ENCODE results near the gene WDCP. TPM values are rescaled to one million over a fixed set of nuclear protein-coding genes. Genes with fewer than 3 reads are reported as not detected.

WDCP gene
- total RNA-seq, 1 donor from 2014 or later, result 5.2 TPM

DNA sequence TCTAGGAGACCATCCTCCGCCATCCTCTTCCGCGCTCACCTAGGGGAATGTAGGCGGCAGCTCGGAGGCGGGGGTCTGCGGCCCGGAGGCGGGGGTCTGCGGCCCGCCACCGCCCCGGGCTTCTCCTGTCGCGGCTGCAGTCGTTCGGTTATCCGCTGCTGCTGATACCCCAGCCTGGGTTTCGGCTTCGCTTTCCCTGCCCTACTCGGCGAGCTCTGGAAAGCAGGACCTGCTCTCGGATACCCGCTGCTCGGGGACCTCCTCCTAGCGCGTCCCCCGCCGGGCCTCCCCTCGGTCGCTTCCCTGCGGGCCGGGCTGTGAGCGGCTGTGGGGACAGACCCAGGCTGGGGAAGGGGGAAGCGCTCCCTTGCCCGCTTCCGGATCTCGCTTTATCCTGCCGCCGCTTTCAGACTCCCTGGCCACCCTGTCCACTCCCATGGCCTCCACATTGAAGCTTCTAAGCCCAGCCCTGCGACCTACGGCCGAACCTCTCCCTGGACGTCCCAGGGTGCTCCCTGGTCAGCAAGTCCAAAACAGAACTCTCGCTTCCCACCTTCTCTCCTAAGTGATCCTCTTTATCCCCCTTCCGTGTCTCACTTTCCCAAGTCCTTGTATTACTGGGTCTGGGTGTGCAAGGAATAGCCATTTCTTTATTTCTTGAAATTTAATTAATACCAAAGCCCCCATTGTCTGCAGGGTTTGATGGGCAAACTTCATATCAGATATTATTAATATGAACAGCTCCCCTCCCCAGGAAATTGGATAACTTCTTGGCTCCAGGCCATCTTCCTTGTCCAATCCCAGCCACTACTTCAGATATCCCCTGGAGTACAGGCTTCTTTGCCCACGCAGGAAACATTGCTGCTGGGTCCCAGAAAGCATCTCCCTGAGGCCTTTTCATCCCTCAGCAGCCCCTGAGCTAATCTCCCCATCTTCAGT, 3.1 kb upstream of the WDCP start:
- peak overlapping the region; percentile 82 for H3K27ac ChIP-seq
- TF ChIP-seq, protein P1, sequence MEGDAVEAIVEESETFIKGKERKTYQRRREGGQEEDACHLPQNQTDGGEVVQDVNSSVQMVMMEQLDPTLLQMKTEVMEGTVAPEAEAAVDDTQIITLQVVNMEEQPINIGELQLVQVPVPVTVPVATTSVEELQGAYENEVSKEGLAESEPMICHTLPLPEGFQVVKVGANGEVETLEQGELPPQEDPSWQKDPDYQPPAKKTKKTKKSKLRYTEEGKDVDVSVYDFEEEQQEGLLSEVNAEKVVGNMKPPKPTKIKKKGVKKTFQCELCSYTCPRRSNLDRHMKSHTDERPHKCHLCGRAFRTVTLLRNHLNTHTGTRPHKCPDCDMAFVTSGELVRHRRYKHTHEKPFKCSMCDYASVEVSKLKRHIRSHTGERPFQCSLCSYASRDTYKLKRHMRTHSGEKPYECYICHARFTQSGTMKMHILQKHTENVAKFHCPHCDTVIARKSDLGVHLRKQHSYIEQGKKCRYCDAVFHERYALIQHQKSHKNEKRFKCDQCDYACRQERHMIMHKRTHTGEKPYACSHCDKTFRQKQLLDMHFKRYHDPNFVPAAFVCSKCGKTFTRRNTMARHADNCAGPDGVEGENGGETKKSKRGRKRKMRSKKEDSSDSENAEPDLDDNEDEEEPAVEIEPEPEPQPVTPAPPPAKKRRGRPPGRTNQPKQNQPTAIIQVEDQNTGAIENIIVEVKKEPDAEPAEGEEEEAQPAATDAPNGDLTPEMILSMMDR (IDR thresholded peaks at IDR 0.05), result no peak
- TF ChIP-seq POLR2AphosphoS5 (IDR thresholded peaks at IDR 0.05; ENCODE audit: insufficient read depth in 1 of 2, low read depth in 1 of 2) (no peak), POLR2A (IDR thresholded peaks at IDR 0.05) (no peak)
- H3K27me3 ChIP-seq, result no peaks in the 10 kb centered on the region
- peaks cover 35% of the 10 kb centered on the region for H3K4me1 ChIP-seq
- no peaks in the 10 kb centered on the region for H3K9me3 ChIP-seq
- no peaks in the 10 kb centered on the region for H3K36me3 ChIP-seq
- peak overlapping the region; percentile 81 to 92 for H3K4me3 ChIP-seq
- DNase-seq (ENCODE audit: extremely low spot score in 2 of 2), result no peak
- intact Hi-C loops (cut with DNase I), result no loop called here

DNA sequence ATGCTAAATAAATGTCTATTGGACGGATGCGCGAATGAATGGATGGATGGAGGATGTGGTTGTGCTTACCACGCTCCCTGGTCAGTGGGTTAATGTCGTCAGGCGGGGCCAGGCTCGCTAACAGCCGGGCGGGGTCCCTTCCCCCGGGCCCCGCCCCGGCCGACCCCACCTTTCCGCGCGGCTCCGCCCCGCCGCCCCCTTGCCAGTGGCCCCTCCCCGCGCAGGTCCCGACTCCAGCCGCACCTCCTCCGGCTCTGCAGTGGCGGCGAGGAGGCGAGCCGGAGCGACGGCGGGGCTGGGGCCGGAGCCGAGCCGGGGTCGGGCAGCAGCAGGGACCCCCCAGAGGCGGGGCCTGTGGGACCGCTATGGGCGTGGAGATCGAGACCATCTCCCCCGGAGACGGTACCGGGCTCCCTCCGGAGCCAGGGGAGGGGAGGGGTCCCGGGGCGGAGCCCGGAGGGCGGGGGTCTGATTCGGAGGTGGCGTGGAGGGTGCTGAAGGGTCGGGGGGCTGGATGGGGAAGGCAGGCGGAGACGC, 2.4 kb upstream of the WDCP start, which contains the start of gene FKBP1B:
TSS of gene FKBP1B (plus strand) at position 257 of the 537 bp plus-strand sequence. CDS start at position 366, 109 bp downstream.
- TF ChIP-seq POLR2AphosphoS5 (IDR thresholded peaks at IDR 0.05; ENCODE audit: insufficient read depth in 1 of 2, low read depth in 1 of 2), result peak in 1 of 2 donors; percentile 41
- no peak for TF ChIP-seq POLR2A (IDR thresholded peaks at IDR 0.05)
- TF ChIP-seq, protein P1 (IDR thresholded peaks at IDR 0.05), result no peak
- Histone ChIP-seq H3K27ac (peak within 1 kb of the TSS; percentile 82), H3K27me3 (no peaks in the 10 kb centered on the region), H3K9me3 (no peaks in the 10 kb centered on the region), H3K4me1 (peaks cover 35% of the 10 kb centered on the region), H3K4me3 (peak within 1 kb of the TSS; percentile 81 to 92), H3K36me3 (no peaks in the 10 kb centered on the region)
- DNase-seq (ENCODE audit: extremely low spot score in 2 of 2), result no peak
- intact Hi-C loops (cut with DNase I), result loop anchor here (10.0 kb wide), 1 partner anchor 125 kb away; the partner anchor contains the start of gene ATAD2B

GRCh38 chr2:24048769-24049484, 1.7 kb upstream of the WDCP start:
- intact Hi-C loops (cut with DNase I), result loop anchor here (10.0 kb wide), 1 partner anchor 124 kb away; the partner anchor contains the start of gene ATAD2B
- Histone ChIP-seq H3K9me3 (no peaks in the 10 kb centered on the region), H3K36me3 (no peaks in the 10 kb centered on the region), H3K27me3 (no peaks in the 10 kb centered on the region), H3K4me1 (peaks cover 35% of the 10 kb centered on the region), H3K27ac (peak overlapping the region; percentile 82), H3K4me3 (peak overlapping the region; percentile 81 to 92)
- no peak for DNase-seq (ENCODE audit: extremely low spot score in 2 of 2)
- TF ChIP-seq POLR2AphosphoS5 (IDR thresholded peaks at IDR 0.05; ENCODE audit: insufficient read depth in 1 of 2, low read depth in 1 of 2) (no peak), POLR2A (IDR thresholded peaks at IDR 0.05) (no peak)
- TF ChIP-seq, protein P1 (IDR thresholded peaks at IDR 0.05), result no peak

- peak overlapping the region; percentile 58 to 89 for H3K4me3 ChIP-seq
- DNase-seq (ENCODE audit: extremely low spot score in 2 of 2), result no peak
- H3K4me1 ChIP-seq, result peaks cover 35% of the 10 kb centered on the region
- intact Hi-C loops (cut with DNase I), result loop anchor here (10.0 kb wide), 1 partner anchor 123 kb away; the partner anchor contains the start of gene ATAD2B
- no peaks in the 10 kb centered on the region for H3K27me3 ChIP-seq
- no peak overlapping the region for H3K27ac ChIP-seq
- no peaks in the 10 kb centered on the region for H3K36me3 ChIP-seq
- H3K9me3 ChIP-seq, result no peaks in the 10 kb centered on the region
- TF ChIP-seq, protein P1 (IDR thresholded peaks at IDR 0.05), result no peak
- TF ChIP-seq POLR2A (IDR thresholded peaks at IDR 0.05), result no peak
- TF ChIP-seq POLR2AphosphoS5 (IDR thresholded peaks at IDR 0.05; ENCODE audit: insufficient read depth in 1 of 2, low read depth in 1 of 2), result no peak
Measured at GRCh38 chr2:24047703-24048033, 477 bp upstream of the WDCP start.

Data from vagina (tissue), 2 donors.